HCT116 (cell line): ENCODE measurements around the gene SIRPA. TPM values are rescaled to one million over a fixed set of nuclear protein-coding genes. Genes with fewer than 3 reads are reported as not detected.

Source experiments
- ATAC-seq: fragments of 200-7000 bp; cut with Tn5 transposase; 2 replicates; pipeline ENCODE4 v1.9.1; 2020; ENCODE audit warnings: mild to moderate bottlenecking, moderate library complexity
- BruUV-seq: library from RNA; stranded (reverse); fragments of 400-500 nt; replicated peaks from 2 replicates; lab custom pipeline; 2021; lab: Mats Ljungman, UMichigan
- CTCF ChIA-PET: fragments of 300-600 bp; sonication (Branson Sonifier 250); formaldehyde crosslinking; loops from one replicate; lab custom pipeline; 2021; ENCODE audit warnings: antibody characterized with exemption; lab: Charles Lee
- POLR2A ChIA-PET: fragments of 300-600, 350-600 bp; sonication (Branson Sonifier 250); formaldehyde crosslinking; loops from one replicate; lab custom pipeline; 2021; ENCODE audit warnings: antibody characterized with exemption; lab: Charles Lee
- RAD21 ChIA-PET, 2 experiments: fragments of 300-600 bp; sonication (Branson Sonifier 250); formaldehyde crosslinking; loops; one replicate each; lab custom pipeline; 2023; ENCODE audit warnings: low total read pairs in 2 of 2; ENCODE audit not compliant: uncharacterized antibody in 2 of 2, unreplicated experiment in 2 of 2, low non-redundant PET in 1 of 2; lab: Charles Lee
- DNase-seq: peaks from one replicate; pipeline ENCODE4 v3.0.0-alpha.2; 2010; ENCODE audit warnings: low read depth, low spot score
- H2AFZ ChIP-seq: fragments of 200-600 bp; shearing (Covaris generic), sonication (generic); 2 replicates; pipeline ENCODE4 v1.6.1; 2017; ENCODE audit warnings: low read depth, mixed run types, mixed read lengths, antibody characterized with exemption, low read length; ENCODE audit not compliant: poor library complexity, severe bottlenecking
- H3K27ac ChIP-seq: 2 replicates; pipeline ENCODE4 v1.5.1; 2012; ENCODE audit warnings: low read depth, low read length
- H3K27me3 ChIP-seq: fragments of 200-600 bp; sonication (generic); 2 replicates; pipeline ENCODE4 v1.6.1; 2016; ENCODE audit warnings: mixed run types, low read length, mixed read lengths; ENCODE audit not compliant: insufficient read depth
- H3K36me3 ChIP-seq, 2 experiments: fragments of 200-500 bp in 1 of 2; fragments of 200-600 bp in 1 of 2; sonication (Bioruptor generic) in 1 of 2; sonication (generic) in 1 of 2; 2 replicates each; pipeline versions ENCODE4 v1.5.1 to v1.6.1; 2014 to 2016; ENCODE audit warnings: low read length in 2 of 2, inconsistent platforms in 1 of 2, mixed read lengths in 1 of 2, mixed run types in 1 of 2; ENCODE audit not compliant: insufficient read depth in 2 of 2, control insufficient read depth in 1 of 2
- H3K4me1 ChIP-seq, 2 experiments: fragments of 200-600 bp in 1 of 2; sonication (generic) in 1 of 2; 2 replicates each; pipeline versions ENCODE4 v1.5.1 to v1.6.1; 2012 to 2017; ENCODE audit warnings: low read length in 2 of 2, inconsistent platforms in 1 of 2, mild to moderate bottlenecking in 1 of 2, mixed read lengths in 1 of 2, mixed run types in 1 of 2, moderate library complexity in 1 of 2; ENCODE audit not compliant: insufficient read depth in 2 of 2, control insufficient read depth in 1 of 2
- H3K4me2 ChIP-seq: fragments of 200-600 bp; sonication (generic); 2 replicates; pipeline ENCODE4 v1.6.1; 2017; ENCODE audit warnings: mixed run types, low read length, mixed read lengths
- H3K4me3 ChIP-seq, 2 experiments: fragments of 200-600 bp in 1 of 2; sonication (generic) in 1 of 2; replicated peaks in 1 of 2; 2 replicates each; pipeline ENCODE4 v1.5.1; 2011 to 2016; ENCODE audit warnings: low read length in 2 of 2, control low read depth in 1 of 2, low read depth in 1 of 2, mild to moderate bottlenecking in 1 of 2, mixed read lengths in 1 of 2, mixed run types in 1 of 2
- H3K79me2 ChIP-seq: fragments of 200-600 bp; sonication (generic); 2 replicates; pipeline ENCODE4 v1.6.1; 2017; ENCODE audit warnings: mild to moderate bottlenecking, mixed run types, low read length, moderate library complexity, mixed read lengths; ENCODE audit not compliant: insufficient read depth
- H3K9ac ChIP-seq: fragments of 200-600 bp; sonication (generic); 2 replicates; pipeline ENCODE4 v1.6.1; 2016; ENCODE audit warnings: low read length, mixed read lengths
- H3K9me2 ChIP-seq: fragments of 200-600 bp; sonication (generic), shearing (Covaris generic); 2 replicates; pipeline ENCODE4 v1.6.1; 2017; ENCODE audit warnings: mixed run types, mild to moderate bottlenecking, moderate library complexity; ENCODE audit not compliant: insufficient read depth
- H3K9me3 ChIP-seq, 2 experiments: fragments of 200-500 bp in 1 of 2; fragments of 200-600 bp in 1 of 2; sonication (Bioruptor generic) in 1 of 2; sonication (generic) in 1 of 2; 2 replicates each; pipeline ENCODE4 v1.6.1; 2014 to 2017; ENCODE audit warnings: low read length in 2 of 2, mixed read lengths in 2 of 2, inconsistent platforms in 1 of 2, low read depth in 1 of 2, mild to moderate bottlenecking in 1 of 2, mixed run types in 1 of 2, moderate library complexity in 1 of 2; ENCODE audit not compliant: control insufficient read depth in 1 of 2, insufficient read depth in 1 of 2
- H4K20me1 ChIP-seq: fragments of 200-600 bp; sonication (generic), shearing (Covaris generic); 2 replicates; pipeline ENCODE4 v1.6.1; 2017; ENCODE audit warnings: mixed run types, mild to moderate bottlenecking, moderate library complexity; ENCODE audit not compliant: insufficient read depth
- CEBPB ChIP-seq: IDR thresholded peaks from 2 replicates; pipeline ENCODE4 v1.6.1; 2012; ENCODE audit warnings: low read depth
- EZH2 ChIP-seq: fragments of 200-600 bp; sonication (generic); IDR thresholded peaks from 2 replicates; pipeline ENCODE4 v1.6.1; 2017; ENCODE audit warnings: antibody characterized with exemption, mixed run types
- POLR2AphosphoS5 ChIP-seq: IDR thresholded peaks from 2 replicates; pipeline ENCODE4 v1.6.1; 2011; ENCODE audit warnings: mild to moderate bottlenecking, low read depth, low read length, moderate library complexity
- YY1 ChIP-seq: IDR thresholded peaks from 2 replicates; pipeline ENCODE4 v1.6.1; 2011; ENCODE audit warnings: low read length, low read depth, moderate library complexity, mild to moderate bottlenecking; ENCODE audit not compliant: insufficient replicate concordance; ENCODE audit errors: extremely low read depth
- intact Hi-C: fragments of 100-400 bp; cut with micrococcal nuclease; formaldehyde crosslinking; loops from 2 replicates; pipeline ENCODE4 v1.10.0; 2022
- total RNA-seq: library from RNA; stranded (reverse); gene quantifications from one replicate; pipeline ENCODE4 v1.2.1, GENCODE V29; 2021; ENCODE audit not compliant: unreplicated experiment
- TF ChIP-seq, protein P1 (sequence below): IDR thresholded peaks from 2 replicates; pipeline ENCODE4 v1.6.1; 2012; ENCODE audit warnings: low read depth

Gene SIRPA
- total RNA-seq, 1 experiment from 2014 or later = 15.3 TPM

GRCh38 chr20:1908191-1908590, 13.0 kb downstream of the SIRPA start:
- Histone ChIP-seq H3K9ac (no peak overlapping the region), H3K27ac (no peak overlapping the region), H4K20me1 (no peaks in the 10 kb centered on the region), H3K9me3 (no peaks in the 10 kb centered on the region), H3K9me2 (no peaks in the 10 kb centered on the region), H3K4me1 (no peaks in the 10 kb centered on the region), H3K36me3 (no peaks in the 10 kb centered on the region), H3K27me3 (no peaks in the 10 kb centered on the region), H3K4me2 (no peak overlapping the region), H3K79me2 (peaks cover 3% of the 10 kb centered on the region; the same call in 1 of the 2 replicates), H3K4me3 (no peak overlapping the region), H2AFZ (no peak overlapping the region)
- ChIA-PET RAD21 (no interaction called here), CTCF (no interaction called here), POLR2A (no interaction called here)
- DNase-seq (no peak), ATAC-seq (no peak)
- intact Hi-C loops = no loop called here
- no TSS peak for BruUV-seq
- TF ChIP-seq EZH2 (no peak), POLR2AphosphoS5 (no peak)

DNA sequence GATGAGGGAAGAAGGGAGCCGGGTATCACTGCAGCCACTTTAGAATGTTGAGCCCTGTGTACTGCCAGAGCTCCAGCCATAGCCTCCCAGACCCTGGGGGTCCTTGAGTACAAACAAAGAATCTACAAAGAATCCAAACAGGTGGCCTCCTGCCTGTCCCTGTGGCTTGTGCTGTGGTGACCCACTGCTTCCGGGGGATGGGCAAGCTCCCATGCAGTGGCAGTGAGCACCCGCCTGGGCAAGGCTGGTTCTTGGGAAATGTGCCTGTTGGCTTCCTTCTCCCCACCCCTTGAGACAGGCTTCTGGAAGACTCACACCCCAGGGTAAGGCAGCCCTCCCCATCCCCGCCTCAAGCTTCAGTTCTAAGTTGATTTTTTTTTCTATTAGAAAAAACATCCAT, 13.9 kb downstream of the SIRPA start:
- no peak for TF ChIP-seq YY1
- TF ChIP-seq, protein P1, sequence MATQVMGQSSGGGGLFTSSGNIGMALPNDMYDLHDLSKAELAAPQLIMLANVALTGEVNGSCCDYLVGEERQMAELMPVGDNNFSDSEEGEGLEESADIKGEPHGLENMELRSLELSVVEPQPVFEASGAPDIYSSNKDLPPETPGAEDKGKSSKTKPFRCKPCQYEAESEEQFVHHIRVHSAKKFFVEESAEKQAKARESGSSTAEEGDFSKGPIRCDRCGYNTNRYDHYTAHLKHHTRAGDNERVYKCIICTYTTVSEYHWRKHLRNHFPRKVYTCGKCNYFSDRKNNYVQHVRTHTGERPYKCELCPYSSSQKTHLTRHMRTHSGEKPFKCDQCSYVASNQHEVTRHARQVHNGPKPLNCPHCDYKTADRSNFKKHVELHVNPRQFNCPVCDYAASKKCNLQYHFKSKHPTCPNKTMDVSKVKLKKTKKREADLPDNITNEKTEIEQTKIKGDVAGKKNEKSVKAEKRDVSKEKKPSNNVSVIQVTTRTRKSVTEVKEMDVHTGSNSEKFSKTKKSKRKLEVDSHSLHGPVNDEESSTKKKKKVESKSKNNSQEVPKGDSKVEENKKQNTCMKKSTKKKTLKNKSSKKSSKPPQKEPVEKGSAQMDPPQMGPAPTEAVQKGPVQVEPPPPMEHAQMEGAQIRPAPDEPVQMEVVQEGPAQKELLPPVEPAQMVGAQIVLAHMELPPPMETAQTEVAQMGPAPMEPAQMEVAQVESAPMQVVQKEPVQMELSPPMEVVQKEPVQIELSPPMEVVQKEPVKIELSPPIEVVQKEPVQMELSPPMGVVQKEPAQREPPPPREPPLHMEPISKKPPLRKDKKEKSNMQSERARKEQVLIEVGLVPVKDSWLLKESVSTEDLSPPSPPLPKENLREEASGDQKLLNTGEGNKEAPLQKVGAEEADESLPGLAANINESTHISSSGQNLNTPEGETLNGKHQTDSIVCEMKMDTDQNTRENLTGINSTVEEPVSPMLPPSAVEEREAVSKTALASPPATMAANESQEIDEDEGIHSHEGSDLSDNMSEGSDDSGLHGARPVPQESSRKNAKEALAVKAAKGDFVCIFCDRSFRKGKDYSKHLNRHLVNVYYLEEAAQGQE = no peak
- TF ChIP-seq POLR2AphosphoS5 = no peak
- TF ChIP-seq CEBPB = no peak
- no peak for TF ChIP-seq EZH2
- TF ChIP-seq, all 23 proteins: peak for 0
- DNase-seq (no peak), ATAC-seq (no peak)
- Histone ChIP-seq H3K4me3 (no peak overlapping the region), H3K4me2 (no peak overlapping the region), H3K79me2 (peaks cover 3% of the 10 kb centered on the region; the same call in 1 of the 2 replicates), H4K20me1 (no peaks in the 10 kb centered on the region), H3K27ac (no peak overlapping the region), H3K9me2 (no peaks in the 10 kb centered on the region), H3K27me3 (no peaks in the 10 kb centered on the region), H2AFZ (no peak overlapping the region), H3K9me3 (no peaks in the 10 kb centered on the region), H3K4me1 (no peaks in the 10 kb centered on the region), H3K36me3 (no peaks in the 10 kb centered on the region), H3K9ac (no peak overlapping the region)
- POLR2A ChIA-PET = no interaction called here
- BruUV-seq = no TSS peak
- CTCF ChIA-PET = no interaction called here
- intact Hi-C loops = no loop called here
- RAD21 ChIA-PET = no interaction called here
